GM23338 (cell line): ENCODE results near the gene HTRA1. TPM values are rescaled to one million over a fixed set of nuclear protein-coding genes. Genes with fewer than 3 reads are reported as not detected.

Experiments used
- ATAC-seq: fragments of 200-7000 bp; cut with Tn5 transposase; 3 replicates; pipeline ENCODE4 v1.9.1; 2020
- DNase-seq: peaks from one replicate; pipeline ENCODE4 v3.0.0-alpha.2; 2015; ENCODE audit warnings: low spot score
- H2AFZ ChIP-seq: fragments of 200-600 bp; sonication (generic); 2 replicates; pipeline ENCODE4 v1.8.0; 2016; ENCODE audit warnings: antibody characterized with exemption, mild to moderate bottlenecking, moderate library complexity
- H3F3A ChIP-seq: fragments of 200-600 bp; sonication (generic); replicated peaks from 2 replicates; pipeline ENCODE4 v1.8.0; 2017; ENCODE audit warnings: antibody characterized with exemption, mixed run types, low read depth
- H3K27ac ChIP-seq: fragments of 200-600 bp; sonication (generic); 2 replicates; pipeline ENCODE4 v1.6.1; 2016; ENCODE audit warnings: low read depth
- H3K27me3 ChIP-seq: fragments of 200-600 bp; sonication (generic); 2 replicates; pipeline ENCODE4 v1.8.0; 2016; ENCODE audit warnings: mild to moderate bottlenecking, mixed run types, moderate library complexity; ENCODE audit not compliant: insufficient read depth
- H3K36me3 ChIP-seq: fragments of 200-600 bp; sonication (generic); 2 replicates; pipeline ENCODE4 v1.8.0; 2016; ENCODE audit warnings: mild to moderate bottlenecking; ENCODE audit not compliant: insufficient read depth
- H3K4me1 ChIP-seq: fragments of 200-600 bp; sonication (generic); 2 replicates; pipeline ENCODE4 v1.8.0; 2016; ENCODE audit warnings: mild to moderate bottlenecking, moderate library complexity; ENCODE audit not compliant: insufficient read depth
- H3K4me2 ChIP-seq: fragments of 200-600 bp; sonication (generic); 2 replicates; pipeline ENCODE4 v1.7.1; 2017; ENCODE audit warnings: mixed run types
- H3K4me3 ChIP-seq: fragments of 200-600 bp; sonication (generic); 2 replicates; pipeline ENCODE4 v1.6.1; 2016; ENCODE audit warnings: mixed run types
- H3K79me2 ChIP-seq: fragments of 200-600 bp; sonication (generic); replicated peaks from 2 replicates; pipeline ENCODE4 v1.8.0; 2017; ENCODE audit warnings: mild to moderate bottlenecking; ENCODE audit not compliant: insufficient read depth
- H3K9me2 ChIP-seq: fragments of 200-600 bp; sonication (generic); 2 replicates; pipeline ENCODE4 v1.8.0; 2017; ENCODE audit not compliant: insufficient read depth
- H4K20me1 ChIP-seq: fragments of 200-600 bp; sonication (generic); replicated peaks from 2 replicates; pipeline ENCODE4 v1.8.0; 2017; ENCODE audit warnings: mild to moderate bottlenecking; ENCODE audit not compliant: insufficient read depth
- H3K27ac Mint-ChIP-seq: 2 replicates; pipeline ENCODE4 v1.8.0; 2020; ENCODE audit warnings: inconsistent platforms, mild to moderate bottlenecking, moderate library complexity, mixed read lengths
- H3K27me3 Mint-ChIP-seq: 3 replicates; pipeline ENCODE4 v1.8.0; 2022; ENCODE audit warnings: low read depth, mild to moderate bottlenecking, moderate library complexity, mixed read lengths, inconsistent platforms; ENCODE audit not compliant: insufficient read depth, poor library complexity
- H3K36me3 Mint-ChIP-seq: 3 replicates; pipeline ENCODE4 v1.8.0; 2021; ENCODE audit warnings: low read depth, mild to moderate bottlenecking, inconsistent platforms, moderate library complexity, mixed read lengths
- H3K4me1 Mint-ChIP-seq: 3 replicates; pipeline ENCODE4 v1.8.0; 2020; ENCODE audit warnings: mild to moderate bottlenecking, inconsistent platforms, mixed read lengths
- H3K4me3 Mint-ChIP-seq: 3 replicates; pipeline ENCODE4 v1.8.0; 2021; ENCODE audit warnings: moderate library complexity, mild to moderate bottlenecking, inconsistent platforms, mixed read lengths
- H3K9me3 Mint-ChIP-seq: 3 replicates; pipeline ENCODE4 v1.8.0; 2020; ENCODE audit warnings: moderate library complexity, mild to moderate bottlenecking, inconsistent platforms, mixed read lengths
- CTCF ChIP-seq, 2 experiments: fragments of 200-600 bp in 1 of 2; sonication (generic) in 1 of 2; conservative IDR thresholded peaks; 2 replicates each; pipeline versions ENCODE4 v1.5.1 to v1.6.1; 2016 to 2017; ENCODE audit warnings: antibody characterized with exemption in 2 of 2, low read depth in 2 of 2, mild to moderate bottlenecking in 2 of 2, moderate library complexity in 1 of 2
- ETS1 ChIP-seq: IDR thresholded peaks from 2 replicates; pipeline ENCODE4 v1.6.1; 2016; ENCODE audit warnings: antibody characterized with exemption
- EZH2phosphoT487 ChIP-seq: fragments of 200-600 bp; sonication (generic); IDR thresholded peaks from one replicate; pipeline ENCODE4 v1.8.1; 2018; ENCODE audit warnings: antibody characterized with exemption; ENCODE audit not compliant: unreplicated experiment
- NANOG ChIP-seq: IDR thresholded peaks from 2 replicates; pipeline ENCODE4 v1.6.1; 2016; ENCODE audit warnings: antibody characterized with exemption, borderline replicate concordance
- POLR2AphosphoS5 ChIP-seq: IDR thresholded peaks from 2 replicates; pipeline ENCODE4 v1.6.1; 2016; ENCODE audit warnings: antibody characterized with exemption, low read depth
- STAT1 ChIP-seq: IDR thresholded peaks from one replicate; pipeline ENCODE4 v1.6.1; 2016; ENCODE audit warnings: antibody characterized with exemption; ENCODE audit not compliant: unreplicated experiment
- ZNF462 ChIP-seq: fragments of 250-450 bp; sonication (Bioruptor Pico); IDR thresholded peaks from 2 replicates; pipeline ENCODE4 v1.5.0; 2020; ENCODE audit warnings: mild to moderate bottlenecking, moderate library complexity
- polyA plus RNA-seq: library from polyadenylated mRNA; unstranded; fragments of >200 nt; fragmentation: Nextera tagmentation; extraction: Ambion mirVana; gene quantifications from 2 replicates; pipeline ENCODE4 v1.2.1, GENCODE V29; 2016
- total RNA-seq: library from RNA; depleted of rRNA; stranded (reverse); fragments of >200 nt; shearing (Covaris generic); gene quantifications from 2 replicates; pipeline ENCODE4 v1.2.3, GENCODE V29; 2014

HTRA1 gene
- total and polyA plus RNA-seq, 2 experiments from 2014 or later = 8.1 to 16.1 TPM

- Histone ChIP-seq H4K20me1 (no peaks in the 10 kb centered on the region), H2AFZ (no peak overlapping the region), H3K79me2 (no peaks in the 10 kb centered on the region), H3K4me3 (no peak overlapping the region), H3K4me1 (no peaks in the 10 kb centered on the region), H3K9me2 (no peaks in the 10 kb centered on the region), H3K27ac (no peak overlapping the region), H3K4me2 (no peak overlapping the region), H3K36me3 (no peaks in the 10 kb centered on the region), H3F3A (no peaks in the 10 kb centered on the region), H3K27me3 (no peaks in the 10 kb centered on the region)
- no peak for ATAC-seq
- peaks cover 3% of the 10 kb centered on the region for H3K27me3 Mint-ChIP-seq
- no peaks in the 10 kb centered on the region for H3K36me3 Mint-ChIP-seq
- no peak for DNase-seq
- H3K4me3 Mint-ChIP-seq = no peak overlapping the region
- H3K27ac Mint-ChIP-seq = no peak overlapping the region
- H3K9me3 Mint-ChIP-seq = no peaks in the 10 kb centered on the region
- H3K4me1 Mint-ChIP-seq = no peaks in the 10 kb centered on the region; the same call in 2 of the 3 replicates
- TF ChIP-seq CTCF (conservative IDR thresholded peaks at IDR 0.05; ENCODE audit: low read depth in 2 of 2) (no peak), POLR2AphosphoS5 (no peak), EZH2phosphoT487 (no peak)
Observed at GRCh38 chr10:122546242-122546641, 84.9 kb downstream of the HTRA1 start.

DNA sequence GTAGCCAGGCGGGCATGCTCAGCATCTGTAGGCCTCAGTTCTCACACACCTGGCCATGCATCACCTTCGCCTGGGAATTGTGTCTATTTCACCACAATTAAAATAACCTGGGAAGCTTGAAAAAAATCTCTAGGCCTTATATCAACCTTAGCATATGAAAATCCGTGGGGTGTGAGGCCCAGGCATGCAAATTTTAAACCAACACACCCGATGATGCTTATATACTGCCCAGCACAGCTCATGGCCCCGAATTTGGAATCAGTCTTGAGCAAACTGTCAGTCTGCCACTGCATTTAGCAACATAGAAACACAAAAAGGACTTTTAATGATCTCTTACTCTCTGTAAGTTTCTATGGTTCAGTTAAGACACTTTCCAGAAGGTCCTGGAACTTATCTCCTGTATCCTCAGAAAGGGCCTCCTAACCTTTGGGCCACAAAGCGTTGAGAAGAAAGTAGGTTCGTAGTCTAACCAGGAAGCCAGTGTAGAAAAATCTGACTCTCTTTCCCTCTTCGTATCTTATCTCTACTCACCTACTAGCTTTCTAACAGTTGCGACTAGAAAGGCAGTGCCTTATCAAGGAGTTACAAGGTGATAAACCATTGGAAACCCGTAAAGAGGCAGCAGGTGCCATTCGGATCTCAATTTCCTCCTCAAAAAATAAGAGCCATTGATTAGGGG, 87.2 kb downstream of the HTRA1 start:
- Mint-ChIP-seq H3K27ac (no peak overlapping the region), H3K27me3 (peaks cover 3% of the 10 kb centered on the region), H3K36me3 (no peaks in the 10 kb centered on the region), H3K4me3 (no peak overlapping the region), H3K9me3 (no peaks in the 10 kb centered on the region), H3K4me1 (no peaks in the 10 kb centered on the region; the same call in 2 of the 3 replicates)
- ATAC-seq (no peak), DNase-seq (no peak)
- H4K20me1 ChIP-seq = no peaks in the 10 kb centered on the region
- H3K4me3 ChIP-seq = no peak overlapping the region
- H2AFZ ChIP-seq = no peak overlapping the region
- no peaks in the 10 kb centered on the region for H3K4me1 ChIP-seq
- no peaks in the 10 kb centered on the region for H3K9me2 ChIP-seq
- H3K4me2 ChIP-seq = no peak overlapping the region
- H3K79me2 ChIP-seq = no peaks in the 10 kb centered on the region
- no peak for TF ChIP-seq EZH2phosphoT487
- TF ChIP-seq ETS1 = no peak
- no peak for TF ChIP-seq STAT1
- no peak overlapping the region for H3K27ac ChIP-seq
- no peaks in the 10 kb centered on the region for H3K36me3 ChIP-seq
- no peaks in the 10 kb centered on the region for H3F3A ChIP-seq
- no peaks in the 10 kb centered on the region for H3K27me3 ChIP-seq

- no peaks in the 10 kb centered on the region for H3K36me3 ChIP-seq
- no peaks in the 10 kb centered on the region for H3K4me1 Mint-ChIP-seq
- no peak overlapping the region for H3K4me3 ChIP-seq
- no peaks in the 10 kb centered on the region for H3K9me3 Mint-ChIP-seq
- no peaks in the 10 kb centered on the region for H4K20me1 ChIP-seq
- ATAC-seq (no peak), DNase-seq (no peak)
- H3K27ac Mint-ChIP-seq = no peak overlapping the region
- no peaks in the 10 kb centered on the region for H3K9me2 ChIP-seq
- no peaks in the 10 kb centered on the region for H3F3A ChIP-seq
- no peak overlapping the region for H3K27ac ChIP-seq
- no peaks in the 10 kb centered on the region for H3K36me3 Mint-ChIP-seq
- H3K79me2 ChIP-seq = no peaks in the 10 kb centered on the region
- H3K4me1 ChIP-seq = no peaks in the 10 kb centered on the region
- H3K4me2 ChIP-seq = no peak overlapping the region
- H3K27me3 ChIP-seq = no peaks in the 10 kb centered on the region
- H3K4me3 Mint-ChIP-seq = no peak overlapping the region
- H3K27me3 Mint-ChIP-seq = peaks cover 3% of the 10 kb centered on the region
- H2AFZ ChIP-seq = no peak overlapping the region
- no peak for TF ChIP-seq ZNF462 (CRISPR knock-in tag)
- TF ChIP-seq NANOG = no peak
Observed at GRCh38 chr10:122549636-122550035, 88.3 kb downstream of the HTRA1 start.
